ENCODE data around the gene OGFOD2.
"Not testable (repeated sequence)": the region's sequence is repeated elsewhere in the genome, so short reads cannot be mapped to it uniquely, and the experiment has no call there.

The OGFOD2 gene

DNA sequence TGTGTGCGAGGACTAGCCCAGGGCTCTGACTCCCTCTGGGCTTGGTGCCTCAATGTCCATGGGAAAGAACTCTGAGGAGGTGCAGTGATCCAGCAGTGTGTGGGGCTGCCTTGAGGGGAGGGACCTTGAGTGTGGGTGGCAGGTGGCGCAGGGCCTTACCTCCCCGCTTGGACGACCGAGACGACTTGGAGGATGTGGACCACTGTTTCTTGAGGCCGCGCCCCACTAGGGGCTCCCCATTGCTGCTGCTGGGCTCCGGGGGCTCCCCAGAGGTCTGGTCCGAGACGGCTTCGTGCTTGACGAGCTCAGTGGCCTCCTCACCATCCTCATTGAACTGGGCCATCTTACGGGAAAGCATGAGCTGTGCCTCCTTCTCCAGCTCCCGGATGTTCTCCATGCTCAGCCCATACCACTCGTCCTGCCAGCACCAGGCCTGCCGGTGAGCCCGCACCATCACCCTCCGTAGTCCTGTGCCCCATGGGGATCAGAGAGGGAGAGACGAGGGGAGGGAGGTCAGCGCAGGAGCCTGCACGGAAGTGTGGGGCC is 30.1 kb downstream of the OGFOD2 start:
- DNase-seq (ENCODE audit: low read depth in 2 of 2), result no peak

DNA sequence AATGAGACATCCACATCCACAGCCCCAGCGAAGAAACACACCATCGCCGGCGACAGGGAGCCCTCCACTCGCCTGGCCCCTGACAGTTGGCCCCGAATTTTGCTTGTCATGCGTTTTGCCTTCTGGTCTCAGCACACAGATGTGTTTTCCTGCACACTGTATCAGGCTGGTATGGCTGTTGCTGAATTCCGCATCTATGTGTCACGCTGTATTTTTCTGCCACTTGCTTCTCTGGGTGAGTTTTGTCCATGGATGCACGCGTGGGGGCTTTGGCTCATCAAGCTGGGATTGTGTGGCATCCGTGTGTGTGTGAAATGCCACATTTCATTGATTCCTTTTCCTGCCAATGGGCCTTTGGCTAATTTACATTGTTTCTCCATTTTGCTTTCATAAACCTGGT is 31.9 kb downstream of the OGFOD2 start:
- no peak for DNase-seq (ENCODE audit: low read depth in 2 of 2)

DNA sequence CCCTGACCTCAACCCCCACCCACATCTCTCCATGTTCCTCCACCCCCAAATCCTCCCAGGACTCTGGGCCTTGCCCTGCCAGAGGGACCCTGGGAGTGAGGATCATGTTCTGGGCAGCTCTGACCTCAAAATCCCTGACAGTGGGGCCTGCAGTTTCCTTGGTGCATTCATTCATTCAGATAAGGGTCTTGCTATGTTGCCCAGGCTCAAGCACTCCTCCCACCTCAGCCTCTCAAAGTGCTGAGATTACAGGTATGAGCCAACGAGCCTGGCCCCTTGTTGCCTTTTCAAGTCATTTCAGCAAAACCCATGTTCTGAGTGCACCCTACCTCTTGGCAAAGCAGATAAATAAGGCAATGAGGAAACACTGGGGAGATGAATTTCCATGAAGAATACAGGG is 35.1 kb downstream of the OGFOD2 start:
- DNase-seq (ENCODE audit: low read depth in 2 of 2), result no peak

DNA sequence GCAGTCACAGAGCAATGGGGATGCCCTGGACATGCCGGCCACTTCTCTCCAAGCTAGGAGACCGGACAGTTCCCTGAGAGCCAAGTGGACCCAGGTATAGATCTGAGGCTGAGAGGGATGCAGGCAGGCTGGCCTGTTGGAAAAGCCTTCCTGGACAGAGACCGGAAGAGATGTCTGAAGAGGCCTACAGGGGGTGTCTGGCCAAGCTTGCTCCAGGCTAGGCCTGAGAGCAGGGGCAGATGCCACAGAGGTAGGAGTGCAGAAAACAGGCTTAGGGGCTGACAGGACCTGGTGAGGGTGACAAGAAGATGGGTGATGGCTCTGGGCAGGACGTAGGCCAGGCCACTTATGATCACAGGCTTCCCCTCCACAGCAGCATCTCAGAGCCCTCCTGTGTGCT is 35.6 kb downstream of the OGFOD2 start:
- no peak for DNase-seq (ENCODE audit: low read depth in 2 of 2)

DNA sequence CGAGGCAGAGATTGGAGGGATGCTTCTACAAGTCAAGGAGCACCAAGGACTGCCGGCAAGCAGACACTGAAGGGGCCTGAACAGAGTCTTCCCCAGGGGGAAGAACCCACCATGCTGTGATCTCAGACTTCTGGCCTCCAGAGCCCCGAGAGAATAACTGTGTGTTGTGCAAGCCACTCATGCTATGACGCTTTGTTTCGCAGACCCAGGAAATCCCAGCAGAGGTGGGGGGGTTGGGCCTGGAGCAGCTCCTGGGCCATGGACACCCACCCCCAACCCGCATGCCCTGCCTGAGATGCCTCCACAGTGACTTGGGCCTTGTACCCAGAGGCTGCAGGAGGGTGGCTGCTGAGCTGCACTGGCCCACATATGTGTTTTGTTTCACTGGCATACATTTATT is 36.7 kb downstream of the OGFOD2 start:
- DNase-seq (ENCODE audit: low read depth in 2 of 2), result no peak

DNA sequence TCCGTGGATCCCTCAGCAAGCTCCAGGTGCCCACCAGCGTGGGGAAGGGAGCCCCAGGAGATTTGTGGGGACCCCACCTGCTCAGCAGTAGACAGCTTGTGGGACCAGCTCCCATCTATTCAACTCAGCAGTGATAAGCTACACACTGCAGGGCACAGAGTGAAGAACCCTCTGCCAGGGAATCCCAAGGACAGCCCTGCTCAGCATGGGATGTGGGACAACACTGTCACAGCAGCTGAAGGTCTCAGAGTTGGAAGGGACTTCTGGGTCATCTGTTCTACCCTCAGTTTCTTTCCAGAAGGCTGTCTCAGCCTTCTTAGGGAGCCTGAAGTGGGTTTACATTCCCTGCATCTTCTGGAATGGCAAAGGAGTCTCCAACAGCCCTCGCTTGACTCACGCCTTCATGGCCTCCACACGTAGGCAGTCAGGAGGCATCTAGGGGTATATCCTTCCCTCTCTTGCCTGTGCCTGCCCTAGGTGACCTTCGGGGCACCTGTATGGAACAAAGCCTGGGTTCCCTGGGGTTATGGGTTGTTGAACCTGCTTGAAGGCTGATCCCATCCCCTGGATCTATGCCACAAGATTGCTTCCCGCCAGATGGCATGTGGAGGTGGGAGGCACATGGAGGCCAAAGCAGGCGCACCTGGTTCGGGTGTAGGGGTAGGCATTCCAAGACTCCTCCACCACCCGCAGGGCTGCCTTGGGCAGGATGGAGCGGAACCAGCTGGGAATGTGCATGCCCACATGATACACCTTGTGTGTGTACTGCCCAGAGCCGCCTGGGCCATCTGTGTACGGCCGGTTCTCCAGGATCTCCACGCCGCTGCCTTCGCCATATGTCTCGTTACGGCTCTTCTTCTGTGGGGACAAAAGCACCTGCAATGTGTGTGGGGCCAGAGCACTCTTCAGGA is 38.4 kb downstream of the OGFOD2 start:
- no peak for DNase-seq (ENCODE audit: low read depth in 2 of 2)

DNA sequence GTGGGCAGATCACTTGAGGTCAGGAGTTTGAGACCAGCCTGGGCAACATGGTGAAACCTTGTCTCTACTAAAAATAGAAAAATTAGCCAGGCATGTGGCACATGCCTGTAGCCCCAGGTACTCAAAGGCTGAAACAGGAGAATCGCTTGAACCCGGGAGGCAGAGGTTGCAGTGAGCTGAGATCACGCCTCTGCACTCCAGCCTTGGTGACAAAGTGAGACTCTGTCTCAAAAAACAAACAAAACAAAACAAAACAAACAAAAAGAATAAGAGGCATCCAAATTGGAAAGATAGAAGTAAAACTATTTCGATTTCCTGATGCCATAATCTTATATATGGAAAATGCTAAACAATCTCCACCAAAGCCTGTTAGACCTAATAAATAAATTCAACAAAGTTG is 39.4 kb downstream of the OGFOD2 start:
- not testable (repeated sequence) for DNase-seq (ENCODE audit: low read depth in 2 of 2)

DNA sequence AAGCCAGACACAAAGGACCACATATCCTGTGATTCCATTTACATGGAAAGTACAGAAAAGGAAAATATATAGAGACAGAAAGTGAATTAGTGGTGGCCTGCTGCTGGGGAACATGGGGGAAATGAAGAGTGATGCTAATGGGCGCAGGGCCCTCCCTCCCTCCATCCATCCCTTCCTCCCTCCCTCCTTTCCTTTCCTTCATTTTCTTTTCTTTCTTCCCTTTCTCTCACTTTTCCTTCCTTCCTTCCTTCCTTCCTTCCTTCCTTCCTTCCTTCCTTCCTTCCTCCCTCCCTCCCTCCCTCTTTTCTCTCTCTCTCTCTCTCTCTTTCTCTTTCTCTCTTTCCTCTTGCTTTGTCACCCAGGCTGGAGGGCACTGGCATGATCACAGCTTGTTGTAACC is 42.7 kb downstream of the OGFOD2 start:
- DNase-seq (ENCODE audit: low read depth in 2 of 2), result no peak

DNA sequence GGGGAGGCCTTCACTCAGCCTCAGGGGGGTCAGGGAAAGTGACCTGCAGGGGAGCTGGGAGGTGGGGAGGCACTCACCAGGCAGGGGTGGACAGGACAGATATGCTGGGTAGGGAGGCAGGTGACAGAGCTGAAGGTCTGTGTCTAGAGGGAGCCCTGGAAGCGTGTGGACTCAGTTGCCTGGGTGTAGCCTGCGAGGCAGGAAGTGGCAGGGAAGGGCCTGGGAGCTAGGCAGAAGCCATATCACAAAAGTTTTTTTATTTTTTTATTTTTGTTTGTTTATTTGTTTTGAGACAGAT is 44.7 kb downstream of the OGFOD2 start:
- no peak for DNase-seq (ENCODE audit: low read depth in 2 of 2)

DNA sequence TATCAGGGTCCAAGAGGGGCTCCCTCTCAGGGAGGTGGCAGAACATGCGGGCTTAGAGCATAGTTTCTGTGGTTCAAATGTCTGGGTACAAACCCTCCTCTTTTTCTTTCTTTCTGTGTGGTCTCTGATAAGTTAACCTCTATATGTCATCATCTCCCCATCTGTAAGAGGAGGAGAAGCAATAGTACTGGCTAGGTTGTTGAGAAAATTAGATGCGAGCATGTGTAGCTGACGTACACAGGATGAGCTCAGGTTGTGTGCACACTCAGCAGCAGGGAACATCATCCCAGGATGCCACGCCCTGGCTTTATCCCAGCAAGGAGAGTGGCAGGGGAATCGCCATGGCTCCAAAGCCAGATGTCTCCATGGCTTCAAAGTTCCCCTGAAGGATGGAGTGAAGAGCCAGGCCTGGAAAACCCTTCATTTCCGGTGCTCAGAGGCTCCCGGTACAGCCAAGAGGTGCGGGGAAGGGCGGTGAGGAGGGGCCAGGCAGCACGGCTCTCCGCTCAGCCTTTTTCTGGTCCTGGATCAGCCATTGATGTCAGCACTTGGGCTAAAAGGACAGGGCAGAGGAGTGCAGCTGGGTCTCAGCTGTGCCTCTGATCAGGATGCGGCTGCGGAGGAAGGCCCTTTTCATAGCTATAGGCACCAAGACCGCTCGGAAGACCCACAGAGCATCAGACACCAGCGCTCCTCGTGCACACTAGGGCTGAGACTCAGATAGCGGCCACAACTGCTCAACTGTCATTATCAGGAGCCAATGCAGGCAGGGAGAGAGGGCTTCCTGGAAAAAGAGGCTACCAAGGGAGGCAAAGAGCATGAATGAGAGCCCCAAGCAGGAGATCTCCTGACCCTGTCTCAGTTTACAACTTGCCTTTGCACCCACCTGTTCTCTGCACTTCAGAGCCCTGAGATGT is 46.9 kb downstream of the OGFOD2 start:
- DNase-seq (ENCODE audit: low read depth in 2 of 2), result no peak

DNA sequence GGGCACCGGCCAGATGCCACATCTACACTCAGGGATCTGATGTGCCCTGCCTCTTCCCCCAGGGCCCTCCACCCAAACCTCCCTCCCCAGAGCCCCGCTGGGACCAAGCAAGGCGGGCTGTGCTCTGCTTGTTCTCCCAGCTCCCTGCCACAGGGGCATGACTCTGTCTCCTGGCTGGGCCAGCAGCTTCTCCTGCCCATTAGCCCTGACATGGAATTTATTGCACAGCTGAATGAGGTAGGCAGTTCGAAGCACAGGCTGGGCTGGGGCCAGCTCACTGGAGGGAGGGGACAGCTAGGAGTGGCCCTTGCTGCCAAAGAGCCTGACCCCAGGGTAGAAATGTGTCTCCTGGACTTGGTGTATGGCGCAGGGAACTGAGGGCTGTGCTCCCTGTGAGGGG is 47.8 kb downstream of the OGFOD2 start:
- DNase-seq (ENCODE audit: low read depth in 2 of 2), result no peak

DNA sequence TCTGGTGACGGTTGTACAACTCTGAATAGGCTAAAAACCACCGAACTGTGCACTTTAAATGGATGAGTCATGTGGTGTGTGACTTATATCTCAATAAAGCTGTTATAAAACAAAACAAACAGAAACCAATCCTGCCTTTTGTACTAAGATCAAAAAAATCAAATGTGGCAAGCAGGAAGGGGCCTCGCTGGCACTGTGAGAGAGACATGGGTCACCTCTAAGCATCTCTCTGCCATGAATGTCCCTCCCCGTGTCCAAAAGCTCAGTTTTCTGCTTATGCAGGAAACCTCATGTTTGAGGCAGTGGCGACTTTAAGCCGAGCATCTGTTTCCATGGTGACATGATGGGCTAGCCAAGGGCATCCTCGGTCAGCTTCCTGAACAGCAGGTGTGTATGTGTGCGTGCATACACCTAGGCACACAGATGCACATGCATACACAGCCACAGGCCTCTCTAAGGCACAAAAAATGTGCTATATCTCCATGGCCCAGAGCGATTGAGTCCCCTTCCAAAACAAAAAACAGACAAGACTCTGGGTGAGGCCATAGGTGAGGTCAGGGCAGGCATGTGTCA is 49.9 kb downstream of the OGFOD2 start:
- no peak for DNase-seq (ENCODE audit: low read depth in 2 of 2)

DNA sequence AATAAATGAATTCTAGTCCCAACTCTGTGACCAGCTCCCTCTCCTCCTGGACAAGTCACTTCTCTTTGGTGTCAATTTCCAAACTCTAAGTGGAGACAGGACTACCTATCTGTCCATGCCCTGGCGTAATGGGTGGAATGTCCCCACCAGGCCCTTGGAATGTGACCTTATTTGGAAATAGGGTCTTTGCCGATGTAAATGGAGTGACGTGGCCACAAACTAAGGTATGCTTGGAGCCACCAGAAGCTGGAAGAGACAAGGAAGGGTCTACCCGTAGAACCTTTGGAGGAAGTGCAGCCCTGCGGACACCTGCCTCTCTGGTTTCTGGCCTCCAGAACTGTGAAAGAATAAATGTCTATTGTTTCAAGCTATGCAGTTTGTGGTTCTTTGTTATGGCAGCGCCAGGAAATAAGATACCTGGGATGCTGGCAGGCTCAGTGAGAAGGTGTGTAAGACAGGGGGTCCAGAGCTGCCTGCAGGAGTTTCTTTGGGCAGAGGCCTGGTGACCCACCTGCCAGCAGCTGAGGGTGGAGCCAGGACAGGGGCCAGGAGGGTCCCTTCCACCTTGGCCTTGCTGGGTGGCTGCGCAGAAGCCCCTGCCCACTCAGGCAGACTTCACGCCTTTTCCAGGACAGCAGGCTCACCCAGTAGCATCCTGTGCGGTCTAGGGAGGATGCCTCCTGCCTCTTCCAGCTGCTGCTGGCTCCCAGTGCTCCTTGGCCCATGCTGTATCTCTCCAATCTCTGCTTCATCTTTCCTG is 51.2 kb downstream of the OGFOD2 start:
- no peak for DNase-seq (ENCODE audit: low read depth in 2 of 2)

DNA sequence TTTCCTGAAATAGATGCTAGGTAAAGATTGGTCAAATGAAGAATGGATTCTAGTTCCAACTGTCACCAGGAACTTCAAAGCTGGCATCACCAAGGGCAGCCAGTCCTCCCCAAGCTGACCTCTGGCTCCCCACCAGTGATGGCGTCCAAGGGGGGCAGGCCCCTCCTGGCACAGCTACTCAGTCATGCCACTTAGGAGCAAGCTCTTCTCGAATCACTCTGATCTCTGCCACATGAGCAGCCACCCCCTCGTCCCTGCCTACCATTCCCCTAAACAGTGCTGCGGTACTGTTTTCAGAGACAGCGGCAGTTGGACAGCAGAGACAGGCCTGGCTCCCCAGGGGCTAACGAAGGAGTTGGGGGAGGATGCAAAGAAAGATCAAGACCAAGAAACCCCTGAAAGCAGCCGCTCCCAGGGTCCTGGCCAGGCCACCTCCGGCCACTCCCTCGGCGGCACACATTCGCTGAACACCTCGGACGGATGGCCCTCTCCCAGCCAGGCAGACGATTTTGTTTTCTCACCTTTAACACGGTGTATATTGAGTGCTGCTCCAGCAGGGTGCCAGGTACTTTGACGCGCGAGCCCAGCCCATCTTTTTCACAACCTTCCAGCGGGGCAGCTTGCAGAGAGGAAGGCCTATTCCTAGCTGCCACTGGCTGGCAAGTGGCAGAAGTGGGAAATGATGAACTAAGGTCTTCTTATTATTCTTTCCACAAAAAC is 52.8 kb downstream of the OGFOD2 start:
- no peak for DNase-seq (ENCODE audit: low read depth in 2 of 2)

DNA sequence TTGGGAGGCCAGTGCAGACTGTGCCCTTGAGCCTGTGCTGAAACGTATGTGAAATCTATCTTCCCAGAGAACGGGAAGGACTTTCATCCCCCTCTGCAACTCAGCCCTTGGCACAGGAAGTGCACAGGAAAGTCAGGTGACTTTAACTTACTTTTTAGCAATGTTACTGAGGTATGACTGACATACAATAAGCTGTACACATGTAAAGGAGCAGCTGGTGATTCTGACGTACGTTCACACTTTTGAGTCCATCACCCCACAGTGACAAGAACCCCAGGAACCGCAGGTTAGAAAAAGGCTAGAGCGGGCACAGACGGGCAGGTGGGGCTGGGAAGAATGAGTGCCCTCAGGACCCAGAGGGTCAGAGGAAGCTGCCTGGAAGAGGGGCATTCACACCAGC is 53.4 kb downstream of the OGFOD2 start:
- DNase-seq (ENCODE audit: low read depth in 2 of 2), result no peak

DNA sequence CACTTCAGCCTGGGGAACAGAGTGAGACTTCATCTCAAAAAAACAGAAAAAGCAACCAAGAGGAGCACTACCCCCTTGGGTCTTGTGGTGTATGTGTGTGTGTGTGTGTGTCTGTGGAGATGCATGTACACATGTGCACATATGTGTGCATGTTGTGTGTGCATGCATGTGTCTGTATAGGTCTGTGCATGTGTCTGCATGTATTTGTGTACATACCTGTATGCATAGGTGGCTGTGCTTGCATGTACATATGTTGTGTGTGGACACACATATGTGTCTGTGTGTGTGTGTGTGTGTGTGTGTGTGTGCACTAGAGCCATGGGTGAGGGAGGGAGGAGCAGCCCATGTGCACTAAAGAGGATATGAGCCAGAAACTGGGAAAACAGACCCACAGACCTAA is 54.5 kb downstream of the OGFOD2 start:
- DNase-seq (ENCODE audit: low read depth in 2 of 2), result no peak

Measured in stimulated activated CD8-positive, alpha-beta memory T cell treated with anti-CD3 and anti-CD28 coated beads, Interleukin-7, amount 100 ng/mL, for 4 hours (primary cell).